HG02884 (cell line): ENCODE results near the gene HECTD4.

Experiments used
- ATAC-seq: cut with Tn5 transposase; IDR thresholded peaks from one replicate; pipeline ENCODE4 v1.9.1; 2021; ENCODE audit warnings: mild to moderate bottlenecking, moderate library complexity; ENCODE audit not compliant: unreplicated experiment

The HECTD4 gene

GRCh38 chr12:112185093-112185923, 196.9 kb downstream of the HECTD4 start:
- ATAC-seq = no peak

GRCh38 chr12:112184056-112184887, 198.0 kb downstream of the HECTD4 start:
- no peak for ATAC-seq

- ATAC-seq = no peak
These were observed 198.8 kb downstream of the HECTD4 start for GRCh38 chr12:112183141-112184021.

GRCh38 chr12:112182499-112182898, 199.7 kb downstream of the HECTD4 start:
- ATAC-seq = no peak

- ATAC-seq = no peak
These were observed 201.8 kb downstream of the HECTD4 start for GRCh38 chr12:112180422-112180821.

GRCh38 chr12:112179916-112180315, 202.3 kb downstream of the HECTD4 start:
- no peak for ATAC-seq

GRCh38 chr12:112179341-112179740, 202.9 kb downstream of the HECTD4 start:
- ATAC-seq = no peak

GRCh38 chr12:112178796-112179195, 203.4 kb downstream of the HECTD4 start:
- ATAC-seq = no peak

- no peak for ATAC-seq
These were observed 205.8 kb downstream of the HECTD4 start for GRCh38 chr12:112176321-112177010.

GRCh38 chr12:112175361-112176155, 206.7 kb downstream of the HECTD4 start:
- no peak for ATAC-seq

GRCh38 chr12:112172556-112173324, 209.5 kb downstream of the HECTD4 start:
- ATAC-seq = no peak

GRCh38 chr12:112170971-112171596, 211.1 kb downstream of the HECTD4 start:
- ATAC-seq = no peak

- ATAC-seq = no peak
These were observed 211.9 kb downstream of the HECTD4 start for GRCh38 chr12:112170376-112170775.

GRCh38 chr12:112169966-112170365, 212.3 kb downstream of the HECTD4 start:
- ATAC-seq = no peak

GRCh38 chr12:112169161-112169872, 212.9 kb downstream of the HECTD4 start:
- no peak for ATAC-seq

- no peak for ATAC-seq
These were observed 213.7 kb downstream of the HECTD4 start for GRCh38 chr12:112168561-112168971.

- ATAC-seq = no peak
These were observed 214.3 kb downstream of the HECTD4 start for GRCh38 chr12:112167718-112168525.
